Measurements from ENCODE around the gene CYTIP. TPM values are rescaled to one million over a fixed set of nuclear protein-coding genes. Genes with fewer than 3 reads are reported as not detected.

CYTIP gene
- total and polyA plus RNA-seq, 2 of the 13 experiments (the other 11 are each of a cell fraction or from before 2014, with no cell fraction given) = not detected

GRCh38 chr2:157476953-157477709 lies 33.2 kb upstream of the CYTIP start:
- no peak for ATAC-seq
- FAIRE-seq = no peak
- Histone ChIP-seq H3K4me1 (ENCODE audit: insufficient read depth, low read length) (no peaks in the 10 kb centered on the region), H3K9me3 (ENCODE audit: low read length) (no peaks in the 10 kb centered on the region), H3K4me2 (ENCODE audit: low read depth, low read length) (no peak overlapping the region), H2AFZ (ENCODE audit: low read length) (no peak overlapping the region), H3K9ac (ENCODE audit: insufficient read depth, low read depth, low read length) (no peak overlapping the region), H3K27me3 (ENCODE audit: control insufficient read depth in 1 of 2, insufficient read depth in 2 of 2, low read length in 2 of 2) (no peaks in the 10 kb centered on the region), H3K27ac (ENCODE audit: extremely low read length, insufficient read depth, low read length) (no peak overlapping the region), H3K36me3 (replicated peaks in 1 of 2; ENCODE audit: control insufficient read depth in 1 of 2, insufficient read depth in 2 of 2, low read length in 2 of 2) (no peaks in the 10 kb centered on the region), H3K79me2 (ENCODE audit: insufficient read depth, low read length) (no peaks in the 10 kb centered on the region), H3K4me3 (replicated peaks in 1 of 3; ENCODE audit: insufficient read depth in 1 of 3, low read depth in 2 of 3, low read length in 3 of 3) (no peak overlapping the region), H4K20me1 (ENCODE audit: insufficient read depth, low read length) (no peaks in the 10 kb centered on the region)
- no peak for DNase-seq (ENCODE audit: low spot score)
- in situ Hi-C loops (cut with HindIII; ENCODE audit: extremely low pct_ligation_motif_present, low pct_unique_long_range_greater_than_20kb) (loop anchor here (25.0 kb wide), 1 partner anchor 285 kb away; no protein-coding TSS in a partner anchor), intact Hi-C loops (cut with micrococcal nuclease; ENCODE audit: unreplicated experiment) (no loop called here)
- no TSS peak for BruUV-seq (replicated peaks)
- ChIA-PET CTCF (ENCODE audit: low intra/inter-chr PET ratio, low total read pairs) (no interaction called here), POLR2A (no interaction called here)
- TF ChIP-seq GMEB1 (CRISPR knock-in tag; IDR thresholded peaks at IDR 0.05; ENCODE audit: borderline replicate concordance) (no peak), DMAP1 (CRISPR knock-in tag; IDR thresholded peaks at IDR 0.05) (no peak), SMC3 (IDR thresholded peaks at IDR 0.05; ENCODE audit: low read length) (no peak), ZNF850 (CRISPR knock-in tag; conservative IDR thresholded peaks at IDR 0.05) (no peak), MIER2 (CRISPR knock-in tag; IDR thresholded peaks at IDR 0.05) (no peak), ZNF841 (CRISPR knock-in tag; IDR thresholded peaks at IDR 0.05; ENCODE audit: borderline replicate concordance) (no peak), PAWR (CRISPR knock-in tag; IDR thresholded peaks at IDR 0.05; ENCODE audit: borderline replicate concordance) (no peak), MEIS1 (CRISPR knock-in tag; IDR thresholded peaks at IDR 0.05; ENCODE audit: borderline replicate concordance) (no peak), SRY (CRISPR knock-in tag; IDR thresholded peaks at IDR 0.05) (no peak), ZFX (CRISPR knock-in tag; IDR thresholded peaks at IDR 0.05; ENCODE audit: low read depth) (no peak), ZNF24 (IDR thresholded peaks at IDR 0.05) (no peak)
